Endothelial cell (in vitro differentiated cells): ENCODE measurements around the gene TSPEAR. TPM values are rescaled to one million over a fixed set of nuclear protein-coding genes. Genes with fewer than 3 reads are reported as not detected.

ENCODE experiments used
- DNase-seq: peaks from one replicate; pipeline ENCODE4 v3.0.0; 2021; ENCODE audit warnings: low spot score
- H3K27ac Mint-ChIP-seq: one replicate; pipeline ENCODE4 v1.8.0; 2021; ENCODE audit warnings: mixed read lengths, inconsistent platforms; ENCODE audit not compliant: unreplicated experiment
- H3K27me3 Mint-ChIP-seq: one replicate; pipeline ENCODE4 v1.8.0; 2021; ENCODE audit warnings: mild to moderate bottlenecking, moderate library complexity, mixed read lengths, inconsistent platforms; ENCODE audit not compliant: unreplicated experiment
- H3K36me3 Mint-ChIP-seq: one replicate; pipeline ENCODE4 v1.8.0; 2021; ENCODE audit warnings: mild to moderate bottlenecking, low read depth, mixed read lengths, inconsistent platforms; ENCODE audit not compliant: unreplicated experiment
- H3K4me1 Mint-ChIP-seq: one replicate; pipeline ENCODE4 v1.8.0; 2021; ENCODE audit warnings: mild to moderate bottlenecking, mixed read lengths, inconsistent platforms; ENCODE audit not compliant: unreplicated experiment
- H3K4me3 Mint-ChIP-seq: one replicate; pipeline ENCODE4 v1.8.0; 2021; ENCODE audit warnings: mild to moderate bottlenecking, mixed read lengths, inconsistent platforms; ENCODE audit not compliant: unreplicated experiment
- H3K9me3 Mint-ChIP-seq: one replicate; pipeline ENCODE4 v1.8.0; 2021; ENCODE audit warnings: mixed read lengths, inconsistent platforms; ENCODE audit not compliant: unreplicated experiment
- total RNA-seq: library from RNA; stranded (reverse); fragmentation: NEBNext Ultra II Directional; extraction: Animal tissue kit (Norgen Biotek cat#: 25700); gene quantifications from one replicate; pipeline ENCODE4 v1.2.1, GENCODE V29; 2021; ENCODE audit not compliant: unreplicated experiment
- TF ChIP-seq, protein P1 (sequence below): fragments of 200-600 bp; sonication (generic); IDR thresholded peaks from one replicate; pipeline ENCODE4 v1.5.0; 2021; ENCODE audit warnings: antibody characterized with exemption; ENCODE audit not compliant: unreplicated experiment

TSPEAR gene
- total RNA-seq, 1 donor from 2014 or later: not detected

DNA sequence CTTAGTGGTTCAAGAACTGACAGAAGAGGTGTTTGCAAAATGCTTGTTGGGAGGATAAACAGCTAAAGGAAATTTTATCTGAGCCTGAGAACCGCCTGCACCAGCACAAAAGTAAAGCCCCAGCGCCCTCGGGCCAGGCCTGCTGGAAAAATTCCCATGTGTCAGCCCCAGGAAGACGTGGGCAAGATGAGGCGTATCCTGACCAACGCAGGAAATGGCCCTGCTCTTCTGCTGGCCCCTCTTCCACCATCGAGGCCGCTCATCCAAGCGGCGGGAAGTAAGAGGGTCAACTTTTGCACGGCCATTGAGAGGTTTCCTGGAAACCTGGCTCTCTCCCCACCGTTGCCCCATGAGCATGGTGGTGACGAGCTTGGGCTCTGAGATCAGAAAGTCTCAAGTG lies 216.4 kb downstream of the TSPEAR start:
- no peak overlapping the region for H3K4me3 Mint-ChIP-seq
- H3K4me1 Mint-ChIP-seq: no peaks in the 10 kb centered on the region
- peaks cover 3% of the 10 kb centered on the region for H3K27me3 Mint-ChIP-seq
- no peak overlapping the region for H3K27ac Mint-ChIP-seq
- no peak for DNase-seq
- TF ChIP-seq, protein P1, sequence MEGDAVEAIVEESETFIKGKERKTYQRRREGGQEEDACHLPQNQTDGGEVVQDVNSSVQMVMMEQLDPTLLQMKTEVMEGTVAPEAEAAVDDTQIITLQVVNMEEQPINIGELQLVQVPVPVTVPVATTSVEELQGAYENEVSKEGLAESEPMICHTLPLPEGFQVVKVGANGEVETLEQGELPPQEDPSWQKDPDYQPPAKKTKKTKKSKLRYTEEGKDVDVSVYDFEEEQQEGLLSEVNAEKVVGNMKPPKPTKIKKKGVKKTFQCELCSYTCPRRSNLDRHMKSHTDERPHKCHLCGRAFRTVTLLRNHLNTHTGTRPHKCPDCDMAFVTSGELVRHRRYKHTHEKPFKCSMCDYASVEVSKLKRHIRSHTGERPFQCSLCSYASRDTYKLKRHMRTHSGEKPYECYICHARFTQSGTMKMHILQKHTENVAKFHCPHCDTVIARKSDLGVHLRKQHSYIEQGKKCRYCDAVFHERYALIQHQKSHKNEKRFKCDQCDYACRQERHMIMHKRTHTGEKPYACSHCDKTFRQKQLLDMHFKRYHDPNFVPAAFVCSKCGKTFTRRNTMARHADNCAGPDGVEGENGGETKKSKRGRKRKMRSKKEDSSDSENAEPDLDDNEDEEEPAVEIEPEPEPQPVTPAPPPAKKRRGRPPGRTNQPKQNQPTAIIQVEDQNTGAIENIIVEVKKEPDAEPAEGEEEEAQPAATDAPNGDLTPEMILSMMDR: no peak
- H3K9me3 Mint-ChIP-seq: peaks cover 13% of the 10 kb centered on the region
- peaks cover 13% of the 10 kb centered on the region for H3K36me3 Mint-ChIP-seq

DNA sequence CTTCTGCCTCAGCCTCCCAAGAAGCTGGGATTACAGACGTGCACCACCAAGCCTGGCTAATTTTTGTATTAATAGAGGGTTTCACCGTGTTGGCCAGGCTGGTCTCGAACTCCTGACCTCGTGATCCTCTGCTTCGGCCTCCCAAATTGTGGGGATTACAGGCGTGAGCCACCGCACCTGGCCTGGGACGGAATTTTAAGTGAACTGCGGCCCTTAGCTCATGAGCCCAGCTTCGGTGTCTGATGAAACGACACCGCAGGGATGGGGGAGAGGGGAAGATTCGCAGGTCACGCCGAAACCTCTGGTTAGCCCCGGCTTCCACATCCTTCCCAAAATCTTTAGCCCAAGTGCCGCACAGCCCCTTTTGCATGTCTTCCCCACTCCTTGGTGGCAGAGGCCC lies 217.0 kb downstream of the TSPEAR start:
- Mint-ChIP-seq H3K27me3 (peaks cover 3% of the 10 kb centered on the region), H3K4me3 (no peak overlapping the region), H3K27ac (no peak overlapping the region), H3K9me3 (peaks cover 13% of the 10 kb centered on the region), H3K4me1 (no peaks in the 10 kb centered on the region), H3K36me3 (peaks cover 13% of the 10 kb centered on the region)
- no peak for DNase-seq
- TF ChIP-seq, protein P1: no peak

DNA sequence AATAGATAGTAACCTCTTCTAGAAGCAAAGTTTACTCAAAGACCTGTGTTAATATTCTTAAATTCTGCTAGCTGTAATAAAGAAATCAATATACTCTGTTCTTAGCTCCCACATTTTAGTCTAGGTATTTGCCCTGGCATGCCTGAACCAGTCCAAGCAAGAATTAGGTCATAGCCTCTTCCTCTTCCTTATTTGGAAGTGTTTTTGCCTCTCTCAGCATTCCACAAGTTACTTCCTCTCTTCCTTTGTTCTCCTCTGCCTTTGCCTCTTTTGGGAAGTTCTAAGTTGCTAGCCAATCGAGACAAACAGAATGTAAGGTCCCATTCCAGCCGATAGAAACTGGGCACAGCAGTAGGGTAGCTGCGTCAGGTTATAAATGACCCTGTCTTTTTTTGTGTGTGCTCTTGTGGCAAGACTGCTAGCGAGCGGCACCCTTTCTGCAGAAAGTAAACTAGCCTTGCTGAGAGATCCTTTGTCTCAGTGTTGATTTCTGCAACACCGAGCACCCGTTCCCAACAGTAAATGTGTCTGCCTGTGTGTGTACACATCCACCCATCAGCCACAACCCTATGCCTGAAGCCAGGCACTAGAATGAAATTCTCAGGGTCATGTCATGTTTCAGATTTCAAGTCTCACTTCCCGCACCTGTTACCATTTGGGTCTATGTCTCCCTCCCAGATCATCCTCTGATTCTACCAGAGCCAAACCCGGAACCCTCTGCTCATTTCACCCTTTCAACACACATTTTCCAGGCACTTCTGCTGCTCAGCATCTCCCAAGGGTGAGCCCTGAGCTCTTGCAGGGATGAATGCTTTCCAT lies 218.6 kb downstream of the TSPEAR start:
- Mint-ChIP-seq H3K27ac (peak overlapping the region; percentile 55), H3K9me3 (peaks cover 13% of the 10 kb centered on the region), H3K27me3 (peaks cover 3% of the 10 kb centered on the region), H3K4me3 (peak overlapping the region; percentile 62), H3K4me1 (no peaks in the 10 kb centered on the region), H3K36me3 (peaks cover 13% of the 10 kb centered on the region)
- DNase-seq: no peak
- TF ChIP-seq, protein P1: no peak

DNA sequence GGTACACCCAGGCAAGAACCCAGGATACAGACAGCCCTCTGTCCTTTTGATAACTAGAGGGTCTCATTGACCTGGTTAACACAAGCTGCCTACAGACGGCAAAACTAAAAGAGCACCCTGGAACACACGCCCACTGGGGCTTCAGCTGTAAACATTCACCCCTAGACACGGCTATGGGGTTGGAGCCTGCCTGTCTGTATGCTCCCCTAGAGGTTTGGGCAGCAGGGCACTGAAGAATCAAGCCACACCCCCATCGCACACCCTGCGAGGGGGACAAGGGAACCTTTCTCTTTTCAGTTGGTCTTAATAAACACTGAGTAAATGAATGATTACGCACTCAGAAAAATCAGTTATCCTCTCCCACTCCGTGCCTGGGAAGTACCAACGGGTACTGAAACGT lies 220.6 kb downstream of the TSPEAR start:
- H3K4me3 Mint-ChIP-seq: no peak overlapping the region
- H3K36me3 Mint-ChIP-seq: peaks cover 13% of the 10 kb centered on the region
- no peak for DNase-seq
- TF ChIP-seq, protein P1: no peak
- peaks cover 13% of the 10 kb centered on the region for H3K9me3 Mint-ChIP-seq
- H3K27me3 Mint-ChIP-seq: peaks cover 3% of the 10 kb centered on the region
- H3K4me1 Mint-ChIP-seq: no peaks in the 10 kb centered on the region
- H3K27ac Mint-ChIP-seq: no peak overlapping the region

DNA sequence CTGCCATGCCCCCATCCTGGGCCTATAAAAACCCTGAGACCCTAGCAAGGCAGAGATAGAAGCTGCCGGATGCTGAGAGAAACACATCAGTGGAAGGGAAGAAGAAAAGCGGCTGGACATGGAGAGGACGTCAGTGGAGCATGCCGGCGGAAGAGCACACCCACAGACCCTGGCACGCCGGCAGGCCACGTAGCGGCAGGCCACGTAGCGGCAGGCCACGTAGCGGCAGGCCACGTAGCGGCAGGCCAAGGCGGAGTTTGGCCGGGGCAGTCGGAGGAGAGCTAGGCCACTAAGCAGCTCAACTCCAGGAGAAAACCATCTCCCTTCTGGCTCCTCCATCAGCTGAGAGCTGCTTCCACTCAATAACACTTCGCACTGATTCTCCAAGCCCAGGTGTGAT lies 221.0 kb downstream of the TSPEAR start:
- peaks cover 13% of the 10 kb centered on the region for H3K9me3 Mint-ChIP-seq
- TF ChIP-seq, protein P1: no peak
- H3K27ac Mint-ChIP-seq: no peak overlapping the region
- DNase-seq: no peak
- H3K4me3 Mint-ChIP-seq: no peak overlapping the region
- no peaks in the 10 kb centered on the region for H3K4me1 Mint-ChIP-seq
- peaks cover 3% of the 10 kb centered on the region for H3K27me3 Mint-ChIP-seq
- H3K36me3 Mint-ChIP-seq: peaks cover 13% of the 10 kb centered on the region
